ENCODE results near the gene TSPAN12.

GRCh38 chr7:120852700-120853099 is 5.2 kb downstream of the TSPAN12 start:
- TF ChIP-seq CREB5 (CRISPR knock-in tag; IDR thresholded peaks at IDR 0.05; ENCODE audit: low read depth), result no peak
- no peak for TF ChIP-seq POU6F1 (CRISPR knock-in tag; IDR thresholded peaks at IDR 0.05; ENCODE audit: borderline replicate concordance, low read depth)
- no peak for TF ChIP-seq CSRNP3 (CRISPR knock-in tag; IDR thresholded peaks at IDR 0.05)
- TF ChIP-seq ZFP3 (CRISPR knock-in tag; IDR thresholded peaks at IDR 0.05), result no peak
- TF ChIP-seq, protein P1, sequence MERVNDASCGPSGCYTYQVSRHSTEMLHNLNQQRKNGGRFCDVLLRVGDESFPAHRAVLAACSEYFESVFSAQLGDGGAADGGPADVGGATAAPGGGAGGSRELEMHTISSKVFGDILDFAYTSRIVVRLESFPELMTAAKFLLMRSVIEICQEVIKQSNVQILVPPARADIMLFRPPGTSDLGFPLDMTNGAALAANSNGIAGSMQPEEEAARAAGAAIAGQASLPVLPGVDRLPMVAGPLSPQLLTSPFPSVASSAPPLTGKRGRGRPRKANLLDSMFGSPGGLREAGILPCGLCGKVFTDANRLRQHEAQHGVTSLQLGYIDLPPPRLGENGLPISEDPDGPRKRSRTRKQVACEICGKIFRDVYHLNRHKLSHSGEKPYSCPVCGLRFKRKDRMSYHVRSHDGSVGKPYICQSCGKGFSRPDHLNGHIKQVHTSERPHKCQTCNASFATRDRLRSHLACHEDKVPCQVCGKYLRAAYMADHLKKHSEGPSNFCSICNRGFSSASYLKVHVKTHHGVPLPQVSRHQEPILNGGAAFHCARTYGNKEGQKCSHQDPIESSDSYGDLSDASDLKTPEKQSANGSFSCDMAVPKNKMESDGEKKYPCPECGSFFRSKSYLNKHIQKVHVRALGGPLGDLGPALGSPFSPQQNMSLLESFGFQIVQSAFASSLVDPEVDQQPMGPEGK (CRISPR knock-in tag; IDR thresholded peaks at IDR 0.05; ENCODE audit: borderline replicate concordance), result no peak
- no peak for TF ChIP-seq ESRRG (CRISPR knock-in tag; IDR thresholded peaks at IDR 0.05)
- no peak for TF ChIP-seq RARB (CRISPR knock-in tag; IDR thresholded peaks at IDR 0.05)
- TF ChIP-seq ISL1 (CRISPR knock-in tag; IDR thresholded peaks at IDR 0.05), result no peak
- TF ChIP-seq ZFP30 (CRISPR knock-in tag; IDR thresholded peaks at IDR 0.05), result no peak
- no peak for TF ChIP-seq ZNF565 (CRISPR knock-in tag; conservative IDR thresholded peaks at IDR 0.05; ENCODE audit: low read depth)
- TF ChIP-seq BACH2 (CRISPR knock-in tag; IDR thresholded peaks at IDR 0.05; ENCODE audit: borderline replicate concordance), result no peak
- no peak for TF ChIP-seq TSHZ2 (CRISPR knock-in tag; IDR thresholded peaks at IDR 0.05)
- no peak for TF ChIP-seq GLIS3 (CRISPR knock-in tag; IDR thresholded peaks at IDR 0.05)
- TF ChIP-seq TCF4 (CRISPR knock-in tag; IDR thresholded peaks at IDR 0.05; ENCODE audit: borderline replicate concordance), result no peak

Measured in SK-N-SH treated with all-trans-retinoic acid at 6 μM for 48 hours (cell line).